Mammary epithelial cell (primary cell): ENCODE measurements around the gene PIGBOS1.
"Not testable (repeated sequence)": the region's sequence is repeated elsewhere in the genome, so short reads cannot be mapped to it uniquely, and the experiment has no call there.

Source experiments
- CTCF ChIP-seq, 2 donors: IDR thresholded peaks in 1 of 2; conservative IDR thresholded peaks in 1 of 2; 2 replicates each; pipeline ENCODE4 v1.5.1; 2011 to 2012; ENCODE audit warnings: inconsistent platforms in 2 of 2, low read length in 2 of 2, mild to moderate bottlenecking in 2 of 2, control low read depth in 1 of 2, low read depth in 1 of 2; ENCODE audit not compliant: insufficient read depth in 1 of 2; ENCODE audit errors: extremely low read depth in 1 of 2
- EZH2 ChIP-seq: IDR thresholded peaks from 2 replicates; pipeline ENCODE4 v1.6.1; 2012; ENCODE audit warnings: low read length, inconsistent platforms, borderline replicate concordance

DNA sequence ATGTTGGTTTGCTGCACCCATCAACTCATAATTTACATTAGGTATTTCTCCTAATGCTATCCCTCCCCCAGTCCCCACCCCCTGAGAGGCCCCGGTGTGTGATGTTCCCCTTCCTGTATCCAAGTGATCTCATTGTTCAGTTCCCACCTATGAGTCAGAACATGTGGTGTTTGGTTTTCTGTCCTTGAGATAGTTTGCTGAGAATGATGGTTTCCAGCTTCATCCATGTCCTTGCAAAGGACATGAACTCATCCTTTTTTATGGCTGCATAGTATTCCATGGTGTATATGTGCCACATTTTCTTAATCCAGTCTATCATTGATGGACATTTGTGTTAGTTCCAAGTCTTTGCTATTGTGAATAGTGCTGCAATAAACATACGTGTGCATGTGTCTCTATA is 38.3 kb downstream of the PIGBOS1 start:
- TF ChIP-seq CTCF (conservative IDR thresholded peaks at IDR 0.05 in 1 of 2, IDR thresholded peaks at IDR 0.05 in 1 of 2; ENCODE audit: extremely low read depth in 1 of 2, insufficient read depth in 1 of 2, low read depth in 1 of 2, low read length in 2 of 2); EZH2: not testable (repeated sequence)
